Stimulated activated CD4-positive, alpha-beta T cell treated with anti-CD3 and anti-CD28 coated beads, Interleukin-15, amount 100 ng/mL, for 1 hour (primary cell): ENCODE measurements around the gene MGARP.
"Not testable (repeated sequence)": the region's sequence is repeated elsewhere in the genome, so short reads cannot be mapped to it uniquely, and the experiment has no call there.

Experiments used
- DNase-seq, 2 donors: peaks; one replicate each; pipeline ENCODE4 v3.0.0-alpha.2; 2020; ENCODE audit warnings: low read depth in 1 of 2, low spot score in 1 of 2

Gene MGARP

GRCh38 chr4:139295942-139296299 is 15.9 kb upstream of the MGARP start:
- DNase-seq: no peak

- peak; percentile 91 to 100 for DNase-seq
Measured at GRCh38 chr4:139295206-139295941, 15.3 kb upstream of the MGARP start.

GRCh38 chr4:139286186-139286698 is 6.2 kb upstream of the MGARP start:
- DNase-seq: no peak

- no peak for DNase-seq
Measured at GRCh38 chr4:139282721-139283075, 2.7 kb upstream of the MGARP start.

GRCh38 chr4:139282065-139282720 is 2.2 kb upstream of the MGARP start:
- DNase-seq: no peak

- no peak for DNase-seq
Measured at GRCh38 chr4:139278912-139279759, 889 bp downstream of the MGARP start.

GRCh38 chr4:139278485-139278884 is 1.5 kb downstream of the MGARP start:
- no peak for DNase-seq

GRCh38 chr4:139275281-139275735 is 4.7 kb downstream of the MGARP start:
- no peak for DNase-seq

GRCh38 chr4:139274790-139275189 is 5.2 kb downstream of the MGARP start:
- DNase-seq: no peak

GRCh38 chr4:139273835-139274234 is 6.2 kb downstream of the MGARP start:
- no peak for DNase-seq

GRCh38 chr4:139267301-139267700 is 12.7 kb downstream of the MGARP start:
- no peak for DNase-seq

- DNase-seq: peak; percentile 22 to 45
Measured at GRCh38 chr4:139266583-139267257, 13.3 kb downstream of the MGARP start.

GRCh38 chr4:139266208-139266582 is 13.8 kb downstream of the MGARP start:
- DNase-seq: no peak

GRCh38 chr4:139265654-139266053 is 14.4 kb downstream of the MGARP start:
- no peak for DNase-seq

- no peak for DNase-seq
Measured at GRCh38 chr4:139256349-139256748, 23.7 kb downstream of the MGARP start.

GRCh38 chr4:139255581-139255980 is 24.4 kb downstream of the MGARP start:
- not testable (repeated sequence) for DNase-seq

GRCh38 chr4:139253713-139254112 is 26.3 kb downstream of the MGARP start:
- no peak for DNase-seq

- no peak for DNase-seq
Measured at GRCh38 chr4:139253046-139253445, 27.0 kb downstream of the MGARP start.

GRCh38 chr4:139247700-139248238 is 32.3 kb downstream of the MGARP start:
- no peak for DNase-seq

GRCh38 chr4:139247241-139247640 is 32.8 kb downstream of the MGARP start:
- DNase-seq: no peak

GRCh38 chr4:139246166-139246565 is 33.9 kb downstream of the MGARP start:
- no peak for DNase-seq
